22Rv1 (cell line): ENCODE measurements around the gene ATP8B4.

Experiments
- ZFX ChIP-seq: fragments of 450-650 bp; IDR thresholded peaks from 2 replicates; pipeline ENCODE4 v1.6.1; 2017; ENCODE audit warnings: antibody characterized with exemption, borderline replicate concordance
- TF ChIP-seq, protein P1 (sequence below): fragments of 450-650 bp; IDR thresholded peaks from 2 replicates; pipeline ENCODE4 v1.5.1; 2017; ENCODE audit warnings: mild to moderate bottlenecking

DNA sequence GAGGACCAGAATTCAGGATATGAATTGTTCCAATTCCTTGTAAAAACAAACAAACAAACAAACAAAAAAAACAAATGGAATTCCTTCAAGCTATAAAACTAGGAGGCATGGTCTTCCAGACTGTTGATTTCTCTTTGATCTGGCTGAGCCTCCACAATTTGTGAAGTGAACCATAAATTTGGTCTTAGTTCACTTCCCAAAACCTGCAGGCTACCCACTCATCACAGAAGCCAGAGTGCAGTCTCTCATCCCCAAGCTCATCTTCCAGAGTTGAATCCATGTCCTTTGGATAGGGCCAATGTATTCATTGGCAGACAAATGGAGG is 294.3 kb downstream of the ATP8B4 start:
- TF ChIP-seq, protein P1, sequence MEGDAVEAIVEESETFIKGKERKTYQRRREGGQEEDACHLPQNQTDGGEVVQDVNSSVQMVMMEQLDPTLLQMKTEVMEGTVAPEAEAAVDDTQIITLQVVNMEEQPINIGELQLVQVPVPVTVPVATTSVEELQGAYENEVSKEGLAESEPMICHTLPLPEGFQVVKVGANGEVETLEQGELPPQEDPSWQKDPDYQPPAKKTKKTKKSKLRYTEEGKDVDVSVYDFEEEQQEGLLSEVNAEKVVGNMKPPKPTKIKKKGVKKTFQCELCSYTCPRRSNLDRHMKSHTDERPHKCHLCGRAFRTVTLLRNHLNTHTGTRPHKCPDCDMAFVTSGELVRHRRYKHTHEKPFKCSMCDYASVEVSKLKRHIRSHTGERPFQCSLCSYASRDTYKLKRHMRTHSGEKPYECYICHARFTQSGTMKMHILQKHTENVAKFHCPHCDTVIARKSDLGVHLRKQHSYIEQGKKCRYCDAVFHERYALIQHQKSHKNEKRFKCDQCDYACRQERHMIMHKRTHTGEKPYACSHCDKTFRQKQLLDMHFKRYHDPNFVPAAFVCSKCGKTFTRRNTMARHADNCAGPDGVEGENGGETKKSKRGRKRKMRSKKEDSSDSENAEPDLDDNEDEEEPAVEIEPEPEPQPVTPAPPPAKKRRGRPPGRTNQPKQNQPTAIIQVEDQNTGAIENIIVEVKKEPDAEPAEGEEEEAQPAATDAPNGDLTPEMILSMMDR = no peak
- TF ChIP-seq ZFX = no peak
